ENCODE results near the gene C19orf47.
"Not testable (repeated sequence)": the region's sequence is repeated elsewhere in the genome, so short reads cannot be mapped to it uniquely, and the experiment has no call there.

The C19orf47 gene

GRCh38 chr19:40341601-40342482, 6.4 kb downstream of the C19orf47 start:
- Histone ChIP-seq H3K27ac (ENCODE audit: low read depth, low read length) (no peak overlapping the region), H3K36me3 (ENCODE audit: insufficient read depth, low read length) (peaks cover 15% of the 10 kb centered on the region; the same call in 1 of the 2 replicates), H3K27me3 (ENCODE audit: insufficient read depth, low read length) (no peaks in the 10 kb centered on the region), H3K4me3 (ENCODE audit: low read length) (no peak overlapping the region), H3K4me1 (ENCODE audit: insufficient read depth, low read length) (no peaks in the 10 kb centered on the region), H3K9me3 (ENCODE audit: insufficient read depth, low read depth, low read length) (no peaks in the 10 kb centered on the region), H3K9ac (ENCODE audit: low read depth, low read length) (no peak overlapping the region)
- 89% methylated on average over 9 of the region's 9 CpGs for WGBS

- no peaks in the 10 kb centered on the region for H3K4me1 ChIP-seq (ENCODE audit: insufficient read depth, low read length)
- 95% methylated on average over 4 of the region's 4 CpGs for WGBS
Measured at GRCh38 chr19:40339018-40339728, 9.0 kb downstream of the C19orf47 start.

DNA sequence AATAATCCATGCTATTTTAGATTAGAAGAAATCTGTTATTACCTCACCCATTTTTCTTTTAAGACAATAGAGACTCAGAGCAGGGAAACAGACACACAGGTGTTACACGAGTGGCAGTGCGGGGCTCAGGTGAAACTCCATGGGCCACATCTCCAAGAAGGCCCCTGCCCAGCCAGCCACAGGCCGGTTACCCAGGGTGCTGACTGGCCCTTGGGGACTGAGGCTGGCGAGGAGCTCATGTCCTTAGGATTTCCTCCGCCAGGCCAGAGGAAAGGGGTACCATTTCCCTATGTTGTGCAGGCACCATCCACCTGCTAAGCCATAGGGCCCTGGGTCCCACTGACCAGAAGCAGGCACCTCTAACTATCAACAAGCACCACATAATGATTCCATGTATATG, 10.6 kb downstream of the C19orf47 start:
- Histone ChIP-seq H3K27ac (ENCODE audit: low read depth, low read length) (no peak overlapping the region), H3K9me3 (ENCODE audit: insufficient read depth, low read depth, low read length) (no peaks in the 10 kb centered on the region), H3K4me3 (ENCODE audit: low read length) (no peak overlapping the region), H3K9ac (ENCODE audit: low read depth, low read length) (no peak overlapping the region), H3K4me1 (ENCODE audit: insufficient read depth, low read length) (no peaks in the 10 kb centered on the region), H3K27me3 (ENCODE audit: insufficient read depth, low read length) (no peaks in the 10 kb centered on the region), H3K36me3 (ENCODE audit: insufficient read depth, low read length) (peaks cover 37% of the 10 kb centered on the region)
- 97% methylated on average over 5 of the region's 5 CpGs for WGBS

More at GRCh38 chr19:40339018-40339728, 9.0 kb downstream of the C19orf47 start:
- H3K9me3 ChIP-seq (ENCODE audit: insufficient read depth, low read depth, low read length): no peaks in the 10 kb centered on the region
- H3K27ac ChIP-seq (ENCODE audit: low read depth, low read length): no peak overlapping the region
- peaks cover 26% of the 10 kb centered on the region for H3K36me3 ChIP-seq (ENCODE audit: insufficient read depth, low read length)
- no peaks in the 10 kb centered on the region for H3K27me3 ChIP-seq (ENCODE audit: insufficient read depth, low read length)
- H3K9ac ChIP-seq (ENCODE audit: low read depth, low read length): no peak overlapping the region
- H3K4me3 ChIP-seq (ENCODE audit: low read length): no peak overlapping the region

DNA sequence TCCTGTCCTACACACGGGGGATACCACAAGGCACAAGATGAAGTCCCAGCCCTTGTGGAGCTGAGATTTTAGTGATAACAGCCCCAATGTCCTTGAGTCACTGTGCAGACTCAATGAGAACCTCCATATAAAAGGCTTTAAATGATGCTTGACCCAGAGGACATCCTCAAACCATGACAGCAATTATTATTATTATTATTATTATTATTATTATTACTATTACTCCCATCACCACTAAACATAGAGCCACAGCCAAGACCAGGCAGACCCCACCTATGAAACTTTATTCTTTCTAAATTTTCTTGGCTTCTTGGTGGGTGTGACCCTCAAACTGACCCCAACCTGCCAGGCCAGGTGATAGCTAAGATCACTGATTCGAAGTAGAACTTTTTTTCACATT, 11.1 kb downstream of the C19orf47 start:
- 97% methylated on average over 2 of the region's 2 CpGs for WGBS

DNA sequence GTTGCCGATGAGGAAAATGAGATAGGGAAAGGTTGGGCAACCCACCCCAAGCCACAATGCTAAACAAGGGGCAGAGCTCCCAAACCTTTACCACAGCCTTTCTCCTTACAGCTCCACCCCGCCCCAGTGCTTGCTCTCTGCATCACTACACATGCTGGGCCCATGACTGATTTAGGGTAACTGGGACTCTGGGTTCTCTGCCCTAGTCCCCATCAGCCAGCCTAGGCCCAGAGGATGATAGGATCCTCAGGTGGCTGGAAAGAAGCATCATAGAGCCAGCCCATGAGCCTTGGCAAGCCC, 11.6 kb downstream of the C19orf47 start:
- Histone ChIP-seq H3K4me1 (ENCODE audit: insufficient read depth, low read length) (no peaks in the 10 kb centered on the region), H3K9ac (ENCODE audit: low read depth, low read length) (no peak overlapping the region), H3K9me3 (ENCODE audit: insufficient read depth, low read depth, low read length) (no peaks in the 10 kb centered on the region), H3K4me3 (ENCODE audit: low read length) (no peak overlapping the region), H3K27me3 (ENCODE audit: insufficient read depth, low read length) (no peaks in the 10 kb centered on the region), H3K36me3 (ENCODE audit: insufficient read depth, low read length) (peaks cover 47% of the 10 kb centered on the region), H3K27ac (ENCODE audit: low read depth, low read length) (no peak overlapping the region)
- WGBS: 91% methylated on average over 2 of the region's 2 CpGs

More for the DNA sequence above, 11.1 kb downstream of the C19orf47 start:
- Histone ChIP-seq H3K9me3 (ENCODE audit: insufficient read depth, low read depth, low read length) (no peaks in the 10 kb centered on the region), H3K36me3 (ENCODE audit: insufficient read depth, low read length) (peaks cover 42% of the 10 kb centered on the region), H3K4me3 (ENCODE audit: low read length) (no peak overlapping the region), H3K27me3 (ENCODE audit: insufficient read depth, low read length) (no peaks in the 10 kb centered on the region), H3K27ac (ENCODE audit: low read depth, low read length) (no peak overlapping the region), H3K4me1 (ENCODE audit: insufficient read depth, low read length) (no peaks in the 10 kb centered on the region), H3K9ac (ENCODE audit: low read depth, low read length) (no peak overlapping the region)

DNA sequence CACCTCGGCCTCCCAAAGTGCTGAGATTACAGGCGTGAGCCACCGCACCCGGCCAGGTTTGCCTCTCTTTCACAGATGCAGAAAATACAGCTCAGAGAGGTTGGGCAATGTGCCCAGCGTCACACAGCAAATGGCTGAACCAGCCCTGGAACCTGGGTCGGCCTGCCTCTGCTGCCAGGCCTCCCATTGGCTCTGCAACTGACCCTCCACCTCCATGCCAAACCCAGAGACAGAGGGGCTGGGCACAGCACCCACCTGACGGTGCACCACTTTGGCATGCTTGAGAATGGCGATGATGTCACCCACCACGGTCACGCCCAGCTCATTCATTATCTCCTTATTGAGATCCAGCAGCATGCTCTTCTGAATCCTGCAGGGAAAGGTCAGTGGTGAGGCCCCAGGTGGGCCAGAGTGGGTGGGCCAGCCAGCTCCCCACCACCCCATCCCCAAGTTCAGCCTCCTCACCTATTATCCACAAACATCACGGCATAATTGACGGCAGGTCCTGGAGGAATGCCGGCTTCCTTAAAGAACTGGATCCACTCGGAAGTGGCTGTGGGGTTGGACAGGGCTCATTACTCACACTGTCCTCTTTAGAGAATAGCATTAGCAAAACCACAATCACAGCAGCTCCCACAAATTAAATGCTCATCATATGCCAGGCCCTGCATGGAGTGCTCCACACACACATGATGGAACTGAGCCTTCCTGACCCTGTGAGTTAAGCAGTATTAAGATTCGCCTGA, 12.2 kb downstream of the C19orf47 start:
- 94% methylated on average over 15 of the region's 15 CpGs for WGBS
- H3K9me3 ChIP-seq (ENCODE audit: insufficient read depth, low read depth, low read length): no peaks in the 10 kb centered on the region
- no peaks in the 10 kb centered on the region for H3K4me1 ChIP-seq (ENCODE audit: insufficient read depth, low read length)
- H3K27ac ChIP-seq (ENCODE audit: low read depth, low read length): no peak overlapping the region
- H3K4me3 ChIP-seq (ENCODE audit: low read length): no peak overlapping the region
- H3K9ac ChIP-seq (ENCODE audit: low read depth, low read length): no peak overlapping the region
- H3K36me3 ChIP-seq (ENCODE audit: insufficient read depth, low read length): peaks cover 49% of the 10 kb centered on the region
- no peaks in the 10 kb centered on the region for H3K27me3 ChIP-seq (ENCODE audit: insufficient read depth, low read length)

- Histone ChIP-seq H3K9ac (ENCODE audit: low read depth, low read length) (no peak overlapping the region), H3K36me3 (ENCODE audit: insufficient read depth, low read length) (peaks cover 52% of the 10 kb centered on the region), H3K9me3 (ENCODE audit: insufficient read depth, low read depth, low read length) (no peaks in the 10 kb centered on the region), H3K27ac (ENCODE audit: low read depth, low read length) (no peak overlapping the region), H3K27me3 (ENCODE audit: insufficient read depth, low read length) (no peaks in the 10 kb centered on the region), H3K4me3 (ENCODE audit: low read length) (no peak overlapping the region), H3K4me1 (ENCODE audit: insufficient read depth, low read length) (no peaks in the 10 kb centered on the region)
Measured at GRCh38 chr19:40335101-40335500, 13.1 kb downstream of the C19orf47 start.

DNA sequence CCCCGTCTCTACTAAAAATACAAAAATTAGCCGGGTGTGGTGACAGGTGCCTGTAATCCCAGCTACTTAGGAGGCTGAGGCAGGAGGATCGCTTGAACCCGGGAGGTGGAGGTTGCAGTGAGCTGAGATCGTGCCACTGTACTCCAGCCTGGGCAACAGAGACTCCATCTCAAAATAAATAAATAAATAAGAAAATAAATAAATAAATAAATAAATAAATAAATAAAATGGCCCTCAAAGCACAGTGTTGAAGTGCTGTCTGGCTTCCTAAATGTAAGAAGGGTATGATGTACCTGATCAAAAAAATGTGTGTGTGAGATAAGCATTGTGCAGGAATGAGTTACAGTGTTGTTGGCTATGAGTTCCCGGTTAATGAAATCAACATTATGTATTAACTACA, 15.1 kb downstream of the C19orf47 start:
- not testable (repeated sequence) for H3K9ac ChIP-seq (ENCODE audit: low read depth, low read length); H3K9me3 ChIP-seq (ENCODE audit: insufficient read depth, low read depth, low read length); H3K4me1 ChIP-seq (ENCODE audit: insufficient read depth, low read length); H3K4me3 ChIP-seq (ENCODE audit: low read length); H3K27me3 ChIP-seq (ENCODE audit: insufficient read depth, low read length); H3K27ac ChIP-seq (ENCODE audit: low read depth, low read length)
- WGBS: 89% methylated on average over 5 of the region's 6 CpGs
- H3K36me3 ChIP-seq (ENCODE audit: insufficient read depth, low read length): peaks cover 55% of the 10 kb centered on the region

DNA sequence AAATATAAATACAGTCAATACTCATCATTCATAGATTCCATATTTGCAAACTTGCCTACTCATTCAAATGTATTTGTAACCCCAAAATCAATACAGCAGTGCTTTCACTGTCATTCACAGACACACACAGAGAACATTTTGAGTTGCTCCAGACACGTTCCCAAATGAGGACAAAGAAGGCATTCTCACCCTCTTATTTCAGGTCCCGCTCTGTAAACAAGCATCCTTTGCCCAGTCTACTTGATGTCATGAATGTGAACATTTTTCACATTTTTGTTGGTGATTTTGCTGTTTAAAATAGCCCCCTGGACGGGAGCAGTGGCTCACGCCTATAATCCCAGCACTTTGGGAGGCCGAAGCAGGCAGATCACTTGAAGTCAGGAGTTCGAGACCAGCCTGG, 15.5 kb downstream of the C19orf47 start:
- Histone ChIP-seq H3K9ac (ENCODE audit: low read depth, low read length) (no peak overlapping the region), H3K9me3 (ENCODE audit: insufficient read depth, low read depth, low read length) (no peaks in the 10 kb centered on the region), H3K4me1 (ENCODE audit: insufficient read depth, low read length) (0 out of 2 replicates have a peak, but pooled peaks cover 2% of the 10 kb centered on the region), H3K36me3 (ENCODE audit: insufficient read depth, low read length) (peaks cover 59% of the 10 kb centered on the region), H3K27me3 (ENCODE audit: insufficient read depth, low read length) (no peaks in the 10 kb centered on the region), H3K27ac (ENCODE audit: low read depth, low read length) (no peak overlapping the region), H3K4me3 (ENCODE audit: low read length) (no peak overlapping the region)
- 96% methylated on average over 6 of the region's 6 CpGs for WGBS

- Histone ChIP-seq H3K9me3 (ENCODE audit: insufficient read depth, low read depth, low read length) (no peaks in the 10 kb centered on the region), H3K27ac (ENCODE audit: low read depth, low read length) (no peak overlapping the region), H3K9ac (ENCODE audit: low read depth, low read length) (no peak overlapping the region), H3K4me1 (ENCODE audit: insufficient read depth, low read length) (0 out of 2 replicates have a peak, but pooled peaks cover 2% of the 10 kb centered on the region), H3K36me3 (ENCODE audit: insufficient read depth, low read length) (peaks cover 70% of the 10 kb centered on the region), H3K4me3 (ENCODE audit: low read length) (no peak overlapping the region), H3K27me3 (ENCODE audit: insufficient read depth, low read length) (no peaks in the 10 kb centered on the region)
- 94% methylated on average over 5 of the region's 5 CpGs for WGBS
Measured at GRCh38 chr19:40331052-40331451, 17.1 kb downstream of the C19orf47 start.

DNA sequence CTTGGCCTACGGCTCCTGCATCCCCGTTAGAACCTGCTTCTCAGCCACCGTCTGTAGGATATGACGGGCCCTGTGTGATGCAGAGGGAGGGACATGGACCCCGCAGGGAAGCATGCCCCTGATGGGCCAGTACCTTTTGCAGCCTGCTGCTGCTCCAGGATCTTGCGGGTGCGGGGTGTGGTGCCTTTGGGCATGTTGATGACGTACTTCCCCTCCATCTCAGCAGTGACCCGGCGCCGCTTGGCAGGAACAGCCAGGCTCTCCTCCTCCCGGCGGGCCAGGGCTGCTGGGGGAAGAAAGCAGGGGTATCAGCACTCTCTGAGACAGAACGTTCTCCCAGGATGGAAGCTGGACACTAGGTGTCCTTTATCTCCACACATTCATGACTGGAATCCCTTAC, 22.0 kb downstream of the C19orf47 start:
- 94% methylated on average over 14 of the region's 14 CpGs for WGBS
- no peak overlapping the region for H3K9ac ChIP-seq (ENCODE audit: low read depth, low read length)
- H3K9me3 ChIP-seq (ENCODE audit: insufficient read depth, low read depth, low read length): no peaks in the 10 kb centered on the region
- H3K4me1 ChIP-seq (ENCODE audit: insufficient read depth, low read length): 0 out of 2 replicates have a peak, but pooled peaks cover 2% of the 10 kb centered on the region
- H3K27ac ChIP-seq (ENCODE audit: low read depth, low read length): no peak overlapping the region
- no peaks in the 10 kb centered on the region for H3K27me3 ChIP-seq (ENCODE audit: insufficient read depth, low read length)
- H3K4me3 ChIP-seq (ENCODE audit: low read length): no peak overlapping the region
- H3K36me3 ChIP-seq (ENCODE audit: insufficient read depth, low read length): peaks cover 82% of the 10 kb centered on the region
